HG03432 (cell line): Measurements from ENCODE around the gene TEX11.
"Not testable (repeated sequence)": the region's sequence is repeated elsewhere in the genome, so short reads cannot be mapped to it uniquely, and the experiment has no call there.

Experiments used
- ATAC-seq: cut with Tn5 transposase; IDR thresholded peaks from one replicate; pipeline ENCODE4 v1.9.1; 2021; ENCODE audit warnings: mild to moderate bottlenecking, moderate library complexity; ENCODE audit not compliant: unreplicated experiment

The TEX11 gene

GRCh38 chrX:70908541-70908940, at the start of gene TEX11:
TEX11 (minus strand) TSS chrX:70908711; CDS start chrX:70907789, 922 bp downstream.
- ATAC-seq: no peak

GRCh38 chrX:70954871-70955270, 46.4 kb upstream of the TEX11 start:
- no peak for ATAC-seq

- ATAC-seq: no peak
Observed at GRCh38 chrX:70924294-70924911, 15.9 kb upstream of the TEX11 start.

- ATAC-seq: no peak
Observed at GRCh38 chrX:70922774-70923473, 14.4 kb upstream of the TEX11 start.

GRCh38 chrX:70921709-70922352, 13.3 kb upstream of the TEX11 start:
- ATAC-seq: peak; percentile 61

GRCh38 chrX:70916754-70917153, 8.2 kb upstream of the TEX11 start:
- no peak for ATAC-seq

- ATAC-seq: no peak
Observed at GRCh38 chrX:70907900-70908299, 611 bp downstream of the TEX11 start.

- ATAC-seq: no peak
Observed at GRCh38 chrX:70901465-70901864, 7.0 kb downstream of the TEX11 start.

GRCh38 chrX:70890441-70890840, 18.1 kb downstream of the TEX11 start:
- ATAC-seq: not testable (repeated sequence)

- ATAC-seq: peak; percentile 77
Observed at GRCh38 chrX:70878902-70879301, 29.6 kb downstream of the TEX11 start.

GRCh38 chrX:70852294-70852693, 56.2 kb downstream of the TEX11 start:
- no peak for ATAC-seq

- not testable (repeated sequence) for ATAC-seq
Observed at GRCh38 chrX:70844081-70844480, 64.4 kb downstream of the TEX11 start.

GRCh38 chrX:70843620-70844019, 64.9 kb downstream of the TEX11 start:
- ATAC-seq: not testable (repeated sequence)

- ATAC-seq: no peak
Observed at GRCh38 chrX:70834589-70834988, 73.9 kb downstream of the TEX11 start.

GRCh38 chrX:70826715-70827114, 81.8 kb downstream of the TEX11 start:
- no peak for ATAC-seq

GRCh38 chrX:70825366-70825765, 83.1 kb downstream of the TEX11 start:
- ATAC-seq: no peak

GRCh38 chrX:70808942-70809940, 99.3 kb downstream of the TEX11 start:
- ATAC-seq: peak; percentile 62

- no peak for ATAC-seq
Observed at GRCh38 chrX:70806081-70806480, 102.4 kb downstream of the TEX11 start.

GRCh38 chrX:70796742-70797141, 111.8 kb downstream of the TEX11 start:
- ATAC-seq: peak; percentile 67

GRCh38 chrX:70774223-70774622, 134.3 kb downstream of the TEX11 start:
- no peak for ATAC-seq
